Neuron (in vitro differentiated cells): ENCODE measurements around the gene GLOD5.
"Not testable (repeated sequence)": the region's sequence is repeated elsewhere in the genome, so short reads cannot be mapped to it uniquely, and the experiment has no call there.

ENCODE experiments used
- H2AFZ ChIP-seq: one replicate; pipeline ENCODE4 v1.6.1; 2013; ENCODE audit warnings: low read depth, mild to moderate bottlenecking, inconsistent platforms, low read length, moderate library complexity
- H3K27me3 ChIP-seq: one replicate; pipeline ENCODE4 v1.6.1; 2013; ENCODE audit warnings: low read length; ENCODE audit not compliant: insufficient read depth
- H3K36me3 ChIP-seq: one replicate; pipeline ENCODE4 v1.6.1; 2013; ENCODE audit warnings: low read length; ENCODE audit not compliant: insufficient read depth
- H3K4me1 ChIP-seq: one replicate; pipeline ENCODE4 v1.6.1; 2013; ENCODE audit warnings: low read length; ENCODE audit not compliant: insufficient read depth
- H3K4me3 ChIP-seq: 2 replicates; pipeline ENCODE4 v1.5.1; 2013; ENCODE audit warnings: mild to moderate bottlenecking, low read length, moderate library complexity
- H3K9me3 ChIP-seq: one replicate; pipeline ENCODE4 v1.6.1; 2013; ENCODE audit warnings: low read length

Gene GLOD5

GRCh38 chrX:48813644-48814043 lies 52.1 kb downstream of the GLOD5 start:
- Histone ChIP-seq H3K4me3 (no peak overlapping the region), H3K27me3 (no peaks in the 10 kb centered on the region), H3K36me3 (peaks cover 22% of the 10 kb centered on the region), H2AFZ (no peak overlapping the region), H3K4me1 (no peaks in the 10 kb centered on the region), H3K9me3 (no peaks in the 10 kb centered on the region)

- no peaks in the 10 kb centered on the region for H3K9me3 ChIP-seq
- peaks cover 22% of the 10 kb centered on the region for H3K36me3 ChIP-seq
- no peaks in the 10 kb centered on the region for H3K27me3 ChIP-seq
- no peak overlapping the region for H2AFZ ChIP-seq
- H3K4me3 ChIP-seq: no peak overlapping the region
- H3K4me1 ChIP-seq: no peaks in the 10 kb centered on the region
These were observed 53.2 kb downstream of the GLOD5 start for GRCh38 chrX:48814722-48815121.

- no peaks in the 10 kb centered on the region for H3K4me1 ChIP-seq
- H3K36me3 ChIP-seq: peaks cover 27% of the 10 kb centered on the region
- H3K4me3 ChIP-seq: no peak overlapping the region
- H3K9me3 ChIP-seq: no peaks in the 10 kb centered on the region
- no peak overlapping the region for H2AFZ ChIP-seq
- H3K27me3 ChIP-seq: no peaks in the 10 kb centered on the region
These were observed 53.7 kb downstream of the GLOD5 start for GRCh38 chrX:48815266-48815665.

GRCh38 chrX:48816014-48816810 lies 54.7 kb downstream of the GLOD5 start:
- Histone ChIP-seq H3K36me3 (peaks cover 32% of the 10 kb centered on the region), H3K4me1 (no peaks in the 10 kb centered on the region), H3K9me3 (no peaks in the 10 kb centered on the region), H3K4me3 (no peak overlapping the region), H2AFZ (no peak overlapping the region), H3K27me3 (no peaks in the 10 kb centered on the region)

GRCh38 chrX:48818098-48818497 lies 56.6 kb downstream of the GLOD5 start:
- H3K4me1 ChIP-seq: no peaks in the 10 kb centered on the region
- no peaks in the 10 kb centered on the region for H3K27me3 ChIP-seq
- no peak overlapping the region for H2AFZ ChIP-seq
- no peaks in the 10 kb centered on the region for H3K9me3 ChIP-seq
- no peak overlapping the region for H3K4me3 ChIP-seq
- H3K36me3 ChIP-seq: peaks cover 36% of the 10 kb centered on the region

- no peaks in the 10 kb centered on the region for H3K4me1 ChIP-seq
- H3K4me3 ChIP-seq: no peak overlapping the region
- no peak overlapping the region for H2AFZ ChIP-seq
- H3K9me3 ChIP-seq: no peaks in the 10 kb centered on the region
- H3K36me3 ChIP-seq: peaks cover 35% of the 10 kb centered on the region
- H3K27me3 ChIP-seq: no peaks in the 10 kb centered on the region
These were observed 57.3 kb downstream of the GLOD5 start for GRCh38 chrX:48818866-48819265.

- not testable (repeated sequence) for H3K4me1 ChIP-seq, H2AFZ ChIP-seq, H3K9me3 ChIP-seq, H3K4me3 ChIP-seq, H3K27me3 ChIP-seq
- peaks cover 35% of the 10 kb centered on the region for H3K36me3 ChIP-seq
These were observed 57.8 kb downstream of the GLOD5 start for GRCh38 chrX:48819394-48819793.

GRCh38 chrX:48823053-48823452 lies 61.5 kb downstream of the GLOD5 start:
- no peaks in the 10 kb centered on the region for H3K27me3 ChIP-seq
- H2AFZ ChIP-seq: no peak overlapping the region
- H3K4me1 ChIP-seq: no peaks in the 10 kb centered on the region
- peaks cover 36% of the 10 kb centered on the region for H3K36me3 ChIP-seq
- H3K9me3 ChIP-seq: peaks cover 7% of the 10 kb centered on the region
- H3K4me3 ChIP-seq: no peak overlapping the region
